Parathyroid adenoma (tissue), 2 donors: ENCODE results near the gene CXCR6.

Source experiments
- H2AFZ ChIP-seq: fragments of 300-600 bp; sonication (generic); one replicate; pipeline ENCODE4 v1.7.0; 2017; ENCODE audit warnings: antibody characterized with exemption, mild to moderate bottlenecking
- H3K27ac ChIP-seq: fragments of 300-600 bp; sonication (generic); one replicate; pipeline ENCODE4 v1.7.0; 2017
- H3K27me3 ChIP-seq: fragments of 300-600 bp; sonication (generic); one replicate; pipeline ENCODE4 v1.7.0; 2017; ENCODE audit warnings: low read length; ENCODE audit not compliant: control insufficient read depth, insufficient read depth
- H3K36me3 ChIP-seq: fragments of 300-600 bp; sonication (generic); one replicate; pipeline ENCODE4 v1.7.0; 2017; ENCODE audit warnings: low read length; ENCODE audit not compliant: control insufficient read depth, insufficient read depth
- H3K4me1 ChIP-seq: fragments of 300-600 bp; sonication (generic); one replicate; pipeline ENCODE4 v1.7.0; 2017; ENCODE audit warnings: control low read depth
- H3K4me2 ChIP-seq: fragments of 300-600 bp; sonication (generic); one replicate; pipeline ENCODE4 v1.7.0; 2017; ENCODE audit warnings: low read length
- H3K4me3 ChIP-seq: fragments of 300-600 bp; sonication (generic); one replicate; pipeline ENCODE4 v1.7.0; 2017; ENCODE audit warnings: low read depth, low read length
- H3K79me2 ChIP-seq: fragments of 300-600 bp; sonication (generic); one replicate; pipeline ENCODE4 v1.7.0; 2017; ENCODE audit warnings: control low read depth
- H3K9ac ChIP-seq: fragments of 300-600 bp; sonication (generic); one replicate; pipeline ENCODE4 v1.7.0; 2017; ENCODE audit warnings: mild to moderate bottlenecking
- H3K9me3 ChIP-seq: fragments of 300-600 bp; sonication (generic); one replicate; pipeline ENCODE4 v1.7.0; 2017; ENCODE audit warnings: low read length; ENCODE audit not compliant: control insufficient read depth
- TF ChIP-seq, protein P1 (sequence below): fragments of 300-600 bp; sonication (generic); IDR thresholded peaks from one replicate; pipeline ENCODE4 v1.7.0; 2017; ENCODE audit warnings: antibody characterized with exemption, mild to moderate bottlenecking
- donor health status: primary hyperparathyroidism.

Gene CXCR6

DNA sequence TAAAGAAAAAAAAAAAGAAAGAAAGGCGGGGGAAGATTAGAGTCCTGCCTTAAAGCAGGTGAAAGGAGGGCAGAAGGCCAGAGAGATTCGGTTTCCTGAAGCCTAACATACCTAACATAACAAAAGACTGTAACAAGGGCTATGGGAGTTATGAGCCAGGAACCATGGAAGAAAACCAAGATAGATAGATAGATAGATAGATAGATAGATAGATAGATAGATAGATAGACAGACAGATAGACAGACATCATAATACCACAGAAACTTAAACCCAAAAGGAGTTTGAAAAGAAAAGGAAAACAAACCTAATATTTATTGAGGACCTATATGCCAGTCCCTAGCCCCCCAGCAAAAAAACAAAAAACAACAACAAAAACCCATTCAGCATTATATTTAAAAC is 54.7 kb downstream of the CXCR6 start:
- no peaks in the 10 kb centered on the region for H3K79me2 ChIP-seq
- TF ChIP-seq, protein P1, sequence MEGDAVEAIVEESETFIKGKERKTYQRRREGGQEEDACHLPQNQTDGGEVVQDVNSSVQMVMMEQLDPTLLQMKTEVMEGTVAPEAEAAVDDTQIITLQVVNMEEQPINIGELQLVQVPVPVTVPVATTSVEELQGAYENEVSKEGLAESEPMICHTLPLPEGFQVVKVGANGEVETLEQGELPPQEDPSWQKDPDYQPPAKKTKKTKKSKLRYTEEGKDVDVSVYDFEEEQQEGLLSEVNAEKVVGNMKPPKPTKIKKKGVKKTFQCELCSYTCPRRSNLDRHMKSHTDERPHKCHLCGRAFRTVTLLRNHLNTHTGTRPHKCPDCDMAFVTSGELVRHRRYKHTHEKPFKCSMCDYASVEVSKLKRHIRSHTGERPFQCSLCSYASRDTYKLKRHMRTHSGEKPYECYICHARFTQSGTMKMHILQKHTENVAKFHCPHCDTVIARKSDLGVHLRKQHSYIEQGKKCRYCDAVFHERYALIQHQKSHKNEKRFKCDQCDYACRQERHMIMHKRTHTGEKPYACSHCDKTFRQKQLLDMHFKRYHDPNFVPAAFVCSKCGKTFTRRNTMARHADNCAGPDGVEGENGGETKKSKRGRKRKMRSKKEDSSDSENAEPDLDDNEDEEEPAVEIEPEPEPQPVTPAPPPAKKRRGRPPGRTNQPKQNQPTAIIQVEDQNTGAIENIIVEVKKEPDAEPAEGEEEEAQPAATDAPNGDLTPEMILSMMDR: no peak
- H3K27me3 ChIP-seq: no peaks in the 10 kb centered on the region
- H3K4me2 ChIP-seq: no peak overlapping the region
- no peak overlapping the region for H2AFZ ChIP-seq
- H3K9me3 ChIP-seq: no peaks in the 10 kb centered on the region
- H3K4me1 ChIP-seq: peaks cover 3% of the 10 kb centered on the region
- H3K27ac ChIP-seq: no peak overlapping the region
- no peaks in the 10 kb centered on the region for H3K36me3 ChIP-seq
- H3K9ac ChIP-seq: no peak overlapping the region
- H3K4me3 ChIP-seq: no peak overlapping the region
